Neural cell (in vitro differentiated cells): ENCODE data around the gene PIGQ. TPM values are rescaled to one million over a fixed set of nuclear protein-coding genes. Genes with fewer than 3 reads are reported as not detected.

ENCODE experiments used
- H2AFZ ChIP-seq: fragments of 200-600, 300-800 bp; sonication (generic), shearing (Covaris generic); 2 replicates; pipeline ENCODE4 v1.6.0; 2014; ENCODE audit warnings: low read depth, mild to moderate bottlenecking, antibody characterized with exemption, low read length, moderate library complexity
- H3F3A ChIP-seq: fragments of 200-600 bp; shearing (Covaris generic); 2 replicates; pipeline ENCODE4 v1.6.1; 2016; ENCODE audit warnings: mild to moderate bottlenecking, moderate library complexity, mixed read lengths, antibody characterized with exemption, low read length; ENCODE audit not compliant: insufficient read depth, poor library complexity, severe bottlenecking
- H3K27ac ChIP-seq: fragments of 200-600, 300-800 bp; sonication (generic), shearing (Covaris generic); 2 replicates; pipeline ENCODE4 v1.5.1; 2014; ENCODE audit warnings: mild to moderate bottlenecking, low read length, moderate library complexity
- H3K27me3 ChIP-seq: fragments of 300-800, 200-600 bp; sonication (generic), shearing (Covaris generic); 2 replicates; pipeline ENCODE4 v1.6.0; 2014; ENCODE audit warnings: mild to moderate bottlenecking, low read depth, low read length, moderate library complexity; ENCODE audit not compliant: insufficient read depth
- H3K36me3 ChIP-seq: fragments of 300-800, 200-600 bp; sonication (generic), shearing (Covaris generic); 2 replicates; pipeline ENCODE4 v1.5.1; 2014; ENCODE audit warnings: mild to moderate bottlenecking, antibody characterized with exemption, low read length, moderate library complexity; ENCODE audit not compliant: insufficient read depth
- H3K4me2 ChIP-seq: fragments of 300-800, 200-600 bp; sonication (generic), shearing (Covaris generic); 2 replicates; pipeline ENCODE4 v1.6.0; 2014; ENCODE audit warnings: mild to moderate bottlenecking, low read length
- H3K4me3 ChIP-seq: fragments of 300-800, 200-600 bp; sonication (generic), shearing (Covaris generic); 2 replicates; pipeline ENCODE4 v1.5.1; 2014; ENCODE audit warnings: mild to moderate bottlenecking, low read length, moderate library complexity
- H3K79me2 ChIP-seq: fragments of 200-600 bp; shearing (Covaris generic); replicated peaks from 2 replicates; pipeline ENCODE4 v1.6.0; 2014; ENCODE audit warnings: mild to moderate bottlenecking, low read length, moderate library complexity; ENCODE audit not compliant: insufficient read depth
- H3K9ac ChIP-seq: fragments of 300-800, 200-600 bp; sonication (generic), shearing (Covaris generic); 2 replicates; pipeline ENCODE4 v1.6.1; 2016; ENCODE audit warnings: mild to moderate bottlenecking, low read length, mixed read lengths
- H3K9me2 ChIP-seq: fragments of 200-600 bp; shearing (Covaris generic); 2 replicates; pipeline ENCODE4 v1.6.1; 2016; ENCODE audit warnings: mild to moderate bottlenecking, low read length, mixed read lengths; ENCODE audit not compliant: insufficient read depth
- H3K9me3 ChIP-seq: fragments of 200-600, 300-800 bp; sonication (generic), shearing (Covaris generic); 2 replicates; pipeline ENCODE4 v1.6.1; 2016; ENCODE audit warnings: mild to moderate bottlenecking, mixed run types, low read length, moderate library complexity, mixed read lengths
- H4K20me1 ChIP-seq: fragments of 200-600 bp; shearing (Covaris generic); 2 replicates; pipeline ENCODE4 v1.6.1; 2016; ENCODE audit warnings: mild to moderate bottlenecking, mixed run types; ENCODE audit not compliant: insufficient read depth
- CTCF ChIP-seq: fragments of 450-650 bp; IDR thresholded peaks from 2 replicates; pipeline ENCODE4 v1.5.1; 2014; ENCODE audit warnings: antibody characterized with exemption, mild to moderate bottlenecking, moderate library complexity; ENCODE audit not compliant: poor library complexity, severe bottlenecking
- EP300 ChIP-seq: fragments of 450-650 bp; conservative IDR thresholded peaks from 2 replicates; pipeline ENCODE4 v1.6.1; 2014; ENCODE audit warnings: antibody characterized with exemption, mild to moderate bottlenecking, moderate library complexity; ENCODE audit not compliant: poor library complexity, severe bottlenecking
- EZH2 ChIP-seq: fragments of 200-600, 300-800 bp; shearing (Covaris generic), sonication (generic); IDR thresholded peaks from 2 replicates; pipeline ENCODE4 v1.6.1; 2014; ENCODE audit warnings: antibody characterized with exemption, low read length, borderline replicate concordance, mild to moderate bottlenecking; ENCODE audit not compliant: insufficient read depth, poor library complexity, severe bottlenecking
- MXI1 ChIP-seq: fragments of 450-650 bp; conservative IDR thresholded peaks from 2 replicates; pipeline ENCODE4 v1.6.1; 2014; ENCODE audit warnings: antibody characterized with exemption, mild to moderate bottlenecking; ENCODE audit not compliant: poor library complexity, severe bottlenecking
- POLR2AphosphoS5 ChIP-seq: IDR thresholded peaks from 2 replicates; pipeline ENCODE4 v1.6.1; 2012
- RAD21 ChIP-seq: fragments of 450-650 bp; conservative IDR thresholded peaks from 2 replicates; pipeline ENCODE4 v1.6.1; 2014; ENCODE audit warnings: antibody characterized with exemption, mild to moderate bottlenecking, moderate library complexity
- REST ChIP-seq: IDR thresholded peaks from 2 replicates; pipeline ENCODE4 v1.6.1; 2012; ENCODE audit warnings: borderline replicate concordance
- SMC3 ChIP-seq: fragments of 450-650 bp; conservative IDR thresholded peaks from 2 replicates; pipeline ENCODE4 v1.6.1; 2014; ENCODE audit warnings: antibody characterized with exemption, mild to moderate bottlenecking, moderate library complexity; ENCODE audit not compliant: poor library complexity
- TAF1 ChIP-seq: IDR thresholded peaks from 2 replicates; pipeline ENCODE4 v1.6.1; 2012; ENCODE audit warnings: low read depth
- polyA plus RNA-seq: library from polyadenylated mRNA; depleted of rRNA; stranded (reverse); fragments of >200 nt; gene quantifications from 2 replicates; pipeline ENCODE4 v1.2.3, GENCODE V29; 2014

PIGQ gene
- polyA plus RNA-seq, 1 donor from 2014 or later = 69.2 TPM

GRCh38 chr16:609316-609715 is 39.5 kb downstream of the PIGQ start:
- Histone ChIP-seq H3K79me2 (no peaks in the 10 kb centered on the region), H3K27ac (no peak overlapping the region), H3K36me3 (no peaks in the 10 kb centered on the region), H2AFZ (no peak overlapping the region), H3K27me3 (no peaks in the 10 kb centered on the region), H3K9me2 (no peaks in the 10 kb centered on the region), H3K4me3 (no peak overlapping the region), H3K9me3 (no peaks in the 10 kb centered on the region), H3K4me2 (no peak overlapping the region), H3F3A (no peaks in the 10 kb centered on the region), H3K9ac (no peak overlapping the region), H4K20me1 (no peaks in the 10 kb centered on the region)
- no peak for TF ChIP-seq POLR2AphosphoS5

- TF ChIP-seq REST = no peak
- TF ChIP-seq TAF1 = no peak
- TF ChIP-seq CTCF = no peak
- TF ChIP-seq MXI1 = no peak
- no peak for TF ChIP-seq POLR2AphosphoS5
- TF ChIP-seq RAD21 = no peak
- no peak for TF ChIP-seq EZH2
- TF ChIP-seq SMC3 = no peak
- TF ChIP-seq EP300 = no peak
- Histone ChIP-seq H4K20me1 (no peaks in the 10 kb centered on the region), H3K9ac (no peak overlapping the region), H3K9me3 (no peaks in the 10 kb centered on the region), H3K9me2 (no peaks in the 10 kb centered on the region), H3K79me2 (no peaks in the 10 kb centered on the region), H3K4me2 (no peak overlapping the region), H3K4me3 (no peak overlapping the region), H3K27me3 (no peaks in the 10 kb centered on the region), H2AFZ (no peak overlapping the region), H3K27ac (no peak overlapping the region), H3F3A (no peaks in the 10 kb centered on the region), H3K36me3 (peaks cover 5% of the 10 kb centered on the region)
Observed at GRCh38 chr16:609984-610383, 40.2 kb downstream of the PIGQ start.
